Epithelial cell of prostate (primary cell): ENCODE data around the gene MEAK7.

Experiments used
- DNase-seq: peaks from one replicate; pipeline ENCODE4 v3.0.0-alpha.2; 2011; ENCODE audit warnings: low read depth, low spot score
- H3K27ac ChIP-seq: fragments of 450-650 bp; 2 replicates; pipeline ENCODE4 v1.5.1; 2017; ENCODE audit warnings: mild to moderate bottlenecking

The MEAK7 gene

GRCh38 chr16:84497418-84498222, 6.8 kb downstream of the MEAK7 start:
- no peak for DNase-seq
- H3K27ac ChIP-seq, result no peak overlapping the region

- DNase-seq, result no peak
- no peak overlapping the region for H3K27ac ChIP-seq
These were observed 7.5 kb downstream of the MEAK7 start for GRCh38 chr16:84496991-84497390.

DNA sequence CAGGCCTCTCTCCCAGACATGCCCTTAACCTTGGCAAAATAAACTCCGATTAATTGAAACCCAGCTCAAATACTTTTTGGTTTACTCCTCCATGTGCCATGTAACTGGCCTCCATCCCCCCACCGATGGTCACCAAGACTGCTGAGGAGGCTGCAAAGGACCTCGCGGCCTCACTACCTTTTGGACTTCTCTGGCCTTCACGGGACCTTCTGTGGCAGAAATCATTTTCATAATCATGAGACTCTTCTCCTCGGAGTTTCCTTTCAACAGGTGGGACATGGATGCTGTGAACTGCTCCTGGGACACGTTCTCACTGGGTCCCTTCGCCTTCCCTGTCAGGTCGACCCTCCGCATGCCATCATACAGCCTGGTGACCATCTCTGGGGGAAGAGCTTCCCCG, 9.0 kb downstream of the MEAK7 start:
- no peak overlapping the region for H3K27ac ChIP-seq
- no peak for DNase-seq

DNA sequence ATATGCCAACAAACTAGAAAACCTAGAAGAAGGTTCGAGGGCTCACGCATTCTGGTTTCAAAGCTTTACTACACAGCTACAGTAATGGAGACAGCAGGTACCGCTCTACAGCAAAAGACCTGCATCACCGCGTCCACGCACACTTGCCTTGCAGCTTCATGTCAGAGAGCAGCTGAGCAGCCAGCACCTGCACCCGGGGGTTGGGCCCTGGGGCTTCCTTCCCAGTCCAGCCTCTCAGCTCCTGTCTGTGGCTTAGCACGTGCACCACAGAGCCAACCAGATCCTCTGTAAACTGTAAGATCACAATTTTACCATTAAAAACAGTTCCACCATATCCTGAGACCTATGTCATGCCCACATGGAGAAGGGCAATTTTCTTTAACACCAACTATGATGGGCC, 15.3 kb downstream of the MEAK7 start:
- DNase-seq, result no peak

GRCh38 chr16:84487358-84487757, 17.1 kb downstream of the MEAK7 start:
- DNase-seq, result no peak

More for the DNA sequence above, 15.3 kb downstream of the MEAK7 start:
- no peak overlapping the region for H3K27ac ChIP-seq

GRCh38 chr16:84486551-84487235, 17.8 kb downstream of the MEAK7 start:
- H3K27ac ChIP-seq, result no peak overlapping the region
- DNase-seq, result no peak

More at GRCh38 chr16:84487358-84487757, 17.1 kb downstream of the MEAK7 start:
- no peak overlapping the region for H3K27ac ChIP-seq

GRCh38 chr16:84486126-84486525, 18.3 kb downstream of the MEAK7 start:
- no peak for DNase-seq
- no peak overlapping the region for H3K27ac ChIP-seq

- no peak overlapping the region for H3K27ac ChIP-seq
- DNase-seq, result no peak
These were observed 19.0 kb downstream of the MEAK7 start for GRCh38 chr16:84485255-84486010.

- no peak overlapping the region for H3K27ac ChIP-seq
- no peak for DNase-seq
These were observed 19.7 kb downstream of the MEAK7 start for GRCh38 chr16:84484579-84485254.

DNA sequence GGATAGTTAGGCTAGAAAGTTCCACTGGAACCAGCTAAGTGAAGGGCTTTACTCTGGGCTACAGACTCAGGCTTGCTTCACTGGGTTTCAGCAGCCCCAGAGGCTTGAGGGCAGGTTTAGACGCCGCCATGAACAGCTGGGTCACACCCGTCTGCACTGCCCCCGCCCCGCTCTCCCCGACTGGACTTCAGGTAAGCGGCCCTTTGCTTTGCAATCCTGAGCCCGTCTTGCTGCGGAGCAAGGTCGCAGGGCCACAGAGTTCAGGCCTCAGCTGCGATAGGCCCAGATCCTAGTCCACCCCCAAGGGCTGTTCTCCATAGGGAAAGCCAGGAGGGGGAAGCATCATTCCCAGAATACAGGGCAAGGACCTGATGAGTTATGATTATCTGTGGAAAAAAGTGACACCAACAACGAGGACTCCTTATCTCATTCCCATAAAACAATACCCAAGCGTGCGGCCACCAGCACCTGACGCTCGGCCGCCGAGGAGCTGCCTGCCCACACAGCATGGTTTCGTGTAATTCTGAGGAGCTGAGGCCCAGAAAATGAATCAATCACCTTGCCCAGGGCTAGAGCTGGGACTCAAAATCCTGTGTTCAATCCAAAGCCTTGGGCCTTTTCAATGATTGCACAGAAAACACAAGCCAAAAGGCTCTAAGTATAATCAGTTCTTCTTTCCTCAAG, 20.4 kb downstream of the MEAK7 start:
- DNase-seq, result no peak
- no peak overlapping the region for H3K27ac ChIP-seq

DNA sequence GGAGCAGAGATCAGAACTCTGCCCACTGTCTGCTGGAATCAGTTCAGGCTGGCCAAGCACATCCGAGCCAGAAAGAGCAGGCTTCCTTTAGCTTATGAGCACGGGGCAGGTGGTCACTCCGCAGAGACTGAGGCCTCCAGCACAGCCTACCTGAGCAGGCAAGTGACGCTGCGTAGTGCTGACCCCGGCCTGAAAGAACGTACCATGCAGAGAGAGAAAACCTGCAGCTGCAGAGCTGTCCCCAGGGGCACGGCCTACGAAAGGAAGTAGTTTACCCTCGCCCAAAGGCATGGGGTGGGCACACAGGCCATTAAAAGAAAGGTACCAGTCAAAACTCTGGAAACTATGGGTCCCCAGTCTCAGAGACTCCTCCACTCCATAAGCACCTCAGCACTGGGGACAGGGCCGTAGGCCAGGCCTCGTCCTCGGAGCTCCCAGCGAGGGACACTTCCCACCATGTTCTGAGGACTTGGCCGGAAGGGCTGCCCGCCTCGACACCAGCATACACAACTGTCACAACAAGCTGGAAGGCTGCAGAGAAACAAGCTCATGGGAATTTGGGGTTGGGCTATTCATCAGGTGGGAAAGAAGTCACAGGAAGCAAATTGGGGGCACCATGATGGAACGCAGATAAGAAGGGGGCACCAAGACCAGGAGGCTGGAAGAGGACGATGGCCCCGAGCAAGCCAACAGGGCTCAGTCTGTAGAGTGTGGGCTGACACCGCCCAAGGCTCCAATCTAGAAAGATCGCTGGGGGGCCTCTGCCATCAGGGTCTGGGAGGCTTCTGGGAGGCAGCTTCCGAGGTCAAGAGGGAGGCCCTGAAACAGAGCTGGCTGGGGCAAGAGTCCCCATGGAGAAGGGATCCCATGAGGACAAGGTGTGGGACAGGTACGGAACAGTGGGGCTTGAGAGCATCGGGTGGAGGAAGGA, 21.2 kb downstream of the MEAK7 start:
- H3K27ac ChIP-seq, result no peak overlapping the region
- no peak for DNase-seq

DNA sequence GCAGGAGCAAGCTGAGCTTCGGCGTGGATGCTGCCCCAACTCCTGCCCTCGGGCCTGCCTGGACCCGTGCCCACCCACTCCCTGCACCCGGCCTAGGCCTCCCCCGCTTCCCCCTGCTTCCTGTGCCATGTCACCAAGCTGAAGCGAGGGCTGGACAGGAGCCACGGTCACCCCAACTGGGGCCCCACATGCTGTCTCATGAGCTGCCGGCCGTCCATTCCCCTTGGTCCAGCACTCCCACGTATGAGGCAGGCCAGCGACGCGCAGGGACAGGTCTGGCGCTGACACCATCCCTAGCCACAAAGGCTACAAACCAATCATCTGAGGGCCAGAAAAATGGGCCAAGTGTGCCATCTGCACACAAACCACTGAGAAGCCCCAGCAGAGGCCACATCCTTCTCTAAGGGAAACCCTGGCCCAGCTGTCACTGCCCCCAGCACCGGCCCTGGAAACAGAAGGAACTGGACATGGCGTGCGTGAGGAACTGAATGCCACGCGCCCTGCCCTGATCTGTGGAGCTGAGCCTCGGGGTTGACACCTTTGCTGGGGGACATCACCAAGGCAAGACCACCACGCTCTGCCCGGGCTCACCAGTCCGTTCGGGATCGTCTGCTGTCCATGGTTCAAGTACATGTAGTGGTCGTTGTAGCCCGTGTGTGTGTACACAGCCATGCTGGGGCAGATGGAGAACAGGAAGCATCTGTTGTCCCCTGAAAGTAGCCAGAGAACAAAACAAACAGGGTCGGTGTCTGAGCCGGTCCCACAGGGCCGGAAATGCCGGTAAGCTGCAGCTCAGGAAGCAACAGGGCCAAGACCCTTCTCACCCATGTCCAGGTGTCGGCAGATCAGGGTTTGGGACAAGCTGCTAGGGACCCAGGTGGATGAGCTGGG, 22.2 kb downstream of the MEAK7 start:
- DNase-seq, result no peak
- H3K27ac ChIP-seq, result no peak overlapping the region

- no peak for DNase-seq
- H3K27ac ChIP-seq, result no peak overlapping the region
These were observed 23.3 kb downstream of the MEAK7 start for GRCh38 chr16:84481051-84481735.

GRCh38 chr16:84479716-84480450, 24.6 kb downstream of the MEAK7 start:
- H3K27ac ChIP-seq, result no peak overlapping the region
- no peak for DNase-seq

- DNase-seq, result no peak
- no peak overlapping the region for H3K27ac ChIP-seq
These were observed 26.1 kb downstream of the MEAK7 start for GRCh38 chr16:84478172-84478947.

DNA sequence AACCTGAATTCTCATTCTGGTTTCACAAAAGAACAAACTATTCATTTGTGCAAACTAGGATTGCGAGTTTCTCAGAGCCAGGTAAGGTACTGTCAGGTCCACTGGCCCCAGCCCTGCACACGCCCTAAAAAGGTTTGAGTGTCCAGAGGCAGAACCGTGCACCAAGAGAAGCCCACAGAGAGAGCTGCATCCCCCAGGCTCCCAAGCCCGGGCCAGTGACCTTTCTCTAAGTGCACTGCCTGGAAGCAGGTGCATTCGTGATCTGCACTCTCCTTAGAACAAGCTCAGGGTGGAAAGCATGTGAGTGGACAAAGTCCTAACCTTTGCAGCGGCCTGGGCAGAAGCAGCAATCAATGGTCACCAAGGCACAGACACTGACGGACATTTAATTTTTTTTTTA, 26.8 kb downstream of the MEAK7 start:
- DNase-seq, result no peak
- no peak overlapping the region for H3K27ac ChIP-seq
